Measurements from ENCODE around the gene KCNQ1.

Gene KCNQ1

DNA sequence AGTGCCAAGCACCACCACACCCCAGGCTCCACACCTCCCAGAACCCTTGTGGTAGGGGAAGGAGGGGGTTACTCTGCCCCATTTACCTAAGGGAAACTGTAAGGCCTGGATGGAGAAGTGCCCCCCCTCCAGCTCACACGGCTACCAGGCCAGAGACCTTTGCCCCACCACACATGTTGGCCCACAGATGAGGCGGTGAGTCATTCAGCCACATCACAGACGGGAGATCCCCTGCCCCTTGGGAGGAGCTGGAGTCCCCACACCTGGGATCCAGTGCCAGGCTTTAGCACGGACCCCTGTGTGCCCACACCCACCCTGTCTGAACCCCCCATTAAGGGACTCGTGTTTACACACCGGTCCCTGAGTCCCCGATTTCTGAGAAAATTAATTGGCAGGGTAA, 415.8 kb downstream of the KCNQ1 start:
- DNase-seq, result no peak

DNA sequence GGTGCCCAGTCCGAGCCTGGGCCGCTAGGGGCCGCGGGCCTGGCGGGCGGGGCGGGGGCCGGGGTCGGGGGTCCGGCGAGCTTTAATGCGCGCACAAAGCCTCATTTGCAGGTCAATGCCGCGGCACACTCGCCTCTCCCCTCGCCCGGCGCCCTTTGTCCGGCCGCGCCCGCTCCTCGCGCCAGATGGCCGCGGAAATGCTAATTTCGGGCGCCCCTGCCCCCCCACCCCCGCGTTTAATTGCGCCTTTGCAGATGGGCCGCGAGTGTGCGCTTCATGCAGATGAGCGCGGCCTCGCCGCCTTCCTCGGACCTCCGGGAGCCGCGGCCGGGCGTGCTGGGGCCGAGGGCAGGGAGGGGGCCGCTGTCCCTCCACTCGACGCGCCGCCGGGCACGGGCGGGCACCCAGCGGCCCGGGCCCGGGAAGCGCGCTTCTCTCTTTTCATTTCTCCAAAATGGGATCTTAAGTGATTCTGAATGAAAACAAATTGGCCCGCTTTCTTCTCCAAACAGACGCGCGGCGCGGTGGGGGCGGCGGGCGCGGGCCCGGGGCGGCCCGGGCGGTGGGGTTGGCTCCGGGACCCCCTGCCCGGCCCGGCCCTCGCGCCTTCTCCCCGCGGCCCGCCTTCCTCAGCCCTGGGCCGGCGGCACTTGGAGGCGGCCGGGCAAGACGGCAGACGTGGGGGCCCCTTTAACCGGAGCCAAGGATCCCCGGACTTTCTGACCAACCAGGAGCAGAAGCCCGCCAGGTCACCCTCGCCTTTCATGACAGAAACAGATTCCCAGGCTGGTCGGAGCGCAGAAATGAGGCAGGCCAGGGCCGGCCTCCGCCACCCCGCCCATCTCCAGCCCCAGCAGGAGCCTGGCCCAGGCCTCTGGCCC, 417.8 kb downstream of the KCNQ1 start:
- DNase-seq, result no peak

DNA sequence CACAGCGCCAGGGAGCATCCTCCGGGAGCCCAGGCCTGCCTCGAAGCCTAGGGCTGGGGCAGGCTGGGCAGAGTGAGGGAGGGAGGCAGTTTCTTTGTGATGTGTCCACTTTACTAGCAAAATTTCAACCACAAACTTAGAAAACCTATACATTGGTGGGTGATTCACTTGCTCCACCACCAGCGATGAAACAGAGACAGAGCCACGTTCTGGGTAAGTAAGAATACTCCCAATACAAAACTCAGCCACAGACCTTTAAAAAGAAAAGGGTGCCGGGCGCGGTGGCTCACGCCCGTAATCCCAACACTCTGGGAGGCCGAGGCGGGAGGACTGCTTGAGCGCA, 418.4 kb downstream of the KCNQ1 start:
- no peak for DNase-seq

DNA sequence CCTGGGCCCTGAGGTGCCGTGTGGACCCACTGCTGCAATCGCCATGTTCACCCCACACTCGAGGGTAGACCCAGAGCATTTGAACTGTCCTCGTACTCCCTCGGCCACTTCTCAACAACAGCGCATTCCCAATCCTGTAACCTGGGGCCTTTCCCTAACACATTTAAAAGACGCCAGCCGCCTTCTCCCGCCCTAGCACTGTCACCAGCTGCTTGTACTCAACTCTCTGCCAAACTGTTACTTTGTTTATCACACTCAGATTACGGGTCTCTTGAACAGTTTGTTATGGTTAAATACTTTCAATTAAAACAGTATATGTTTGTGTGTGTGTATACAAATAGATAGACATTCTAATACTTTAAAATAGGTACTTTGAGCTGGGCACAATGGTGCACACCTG, 420.1 kb downstream of the KCNQ1 start:
- DNase-seq, result no peak

DNA sequence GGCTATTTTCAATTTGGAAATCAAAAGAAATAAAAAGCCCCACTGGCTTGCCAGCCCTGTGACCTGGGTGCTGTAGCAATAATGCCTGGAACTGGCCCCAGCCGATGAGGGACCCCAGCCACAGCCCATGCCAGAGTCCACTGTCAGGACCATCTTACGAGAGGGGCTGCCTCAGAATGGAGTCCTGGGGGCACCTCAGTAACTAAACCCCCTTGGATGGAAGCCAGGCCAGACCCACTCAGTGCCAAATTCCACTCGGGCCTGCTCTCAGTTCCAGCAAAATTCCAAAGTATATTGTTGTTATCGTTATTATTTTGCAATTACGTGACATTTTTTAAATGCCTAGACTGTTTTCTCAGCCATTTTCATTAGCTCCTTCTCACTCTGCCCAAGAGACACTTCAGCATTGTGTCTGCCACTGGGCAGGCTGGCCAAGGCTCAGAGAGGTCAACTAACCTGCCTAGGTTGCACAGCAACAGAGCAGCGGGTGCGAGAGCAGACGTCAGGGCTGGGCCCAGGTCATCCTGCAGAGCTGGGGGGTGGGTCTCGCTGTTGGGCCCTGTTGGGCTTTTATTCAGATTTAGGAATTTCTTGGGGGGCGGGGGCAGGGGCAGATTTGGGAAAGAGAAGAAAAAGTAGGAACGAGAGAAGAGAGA, 421.2 kb downstream of the KCNQ1 start:
- DNase-seq, result no peak

DNA sequence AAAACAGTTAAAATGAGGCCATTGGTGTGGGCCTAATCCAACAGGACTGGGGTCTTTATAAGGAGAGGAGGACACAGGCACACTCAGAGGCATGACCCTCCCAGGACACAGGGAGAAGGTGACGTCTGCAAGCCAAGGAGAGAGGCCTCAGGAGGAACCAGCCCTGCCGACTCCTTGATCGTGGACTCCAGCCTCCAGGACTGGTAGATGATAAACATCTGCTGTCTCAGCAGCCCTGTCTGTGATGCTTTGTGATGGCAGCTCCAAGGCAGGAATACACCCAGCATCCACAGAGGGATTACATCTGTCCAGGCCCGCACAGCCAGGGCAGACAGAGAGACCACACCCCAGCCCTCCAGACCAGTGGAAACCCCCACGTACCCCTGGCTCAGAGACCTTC, 422.3 kb downstream of the KCNQ1 start:
- DNase-seq, result no peak

DNA sequence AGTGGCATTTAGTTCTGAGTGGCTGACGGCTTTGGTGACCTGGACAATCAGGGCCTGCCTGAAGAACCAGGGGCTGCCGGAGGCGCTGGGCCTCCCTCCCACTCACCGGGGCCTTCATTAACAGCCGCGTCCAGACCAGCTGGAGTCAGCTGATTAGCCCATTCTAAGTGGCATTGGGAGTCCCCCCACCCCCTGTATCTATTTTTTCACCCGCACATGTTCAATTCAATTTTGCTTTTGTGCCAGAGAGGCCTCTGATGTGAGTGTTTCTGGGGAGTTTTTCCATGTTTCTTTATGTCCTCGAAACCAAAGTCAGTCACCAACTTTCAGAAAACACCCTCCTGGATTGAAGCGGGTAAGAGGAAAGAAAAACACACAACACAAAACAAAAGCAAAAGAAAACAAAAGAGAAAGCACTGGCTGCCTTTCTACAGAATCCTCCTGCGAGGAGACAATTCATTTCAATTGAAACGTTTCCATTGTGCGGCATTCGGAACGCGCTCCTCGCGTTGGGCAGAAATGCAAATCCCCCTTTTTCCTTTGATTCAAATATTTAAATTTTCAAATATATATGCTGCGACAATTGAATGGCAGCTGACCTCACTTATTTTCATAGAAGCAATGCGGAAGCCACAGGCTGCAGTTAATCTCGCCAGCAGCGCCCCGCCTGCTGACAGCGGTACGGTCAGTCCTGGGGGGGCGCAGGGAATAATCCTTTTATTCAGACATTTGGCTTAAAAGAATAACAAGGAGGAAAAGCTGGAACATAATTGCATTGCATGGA, 423.1 kb downstream of the KCNQ1 start:
- DNase-seq, result no peak

DNA sequence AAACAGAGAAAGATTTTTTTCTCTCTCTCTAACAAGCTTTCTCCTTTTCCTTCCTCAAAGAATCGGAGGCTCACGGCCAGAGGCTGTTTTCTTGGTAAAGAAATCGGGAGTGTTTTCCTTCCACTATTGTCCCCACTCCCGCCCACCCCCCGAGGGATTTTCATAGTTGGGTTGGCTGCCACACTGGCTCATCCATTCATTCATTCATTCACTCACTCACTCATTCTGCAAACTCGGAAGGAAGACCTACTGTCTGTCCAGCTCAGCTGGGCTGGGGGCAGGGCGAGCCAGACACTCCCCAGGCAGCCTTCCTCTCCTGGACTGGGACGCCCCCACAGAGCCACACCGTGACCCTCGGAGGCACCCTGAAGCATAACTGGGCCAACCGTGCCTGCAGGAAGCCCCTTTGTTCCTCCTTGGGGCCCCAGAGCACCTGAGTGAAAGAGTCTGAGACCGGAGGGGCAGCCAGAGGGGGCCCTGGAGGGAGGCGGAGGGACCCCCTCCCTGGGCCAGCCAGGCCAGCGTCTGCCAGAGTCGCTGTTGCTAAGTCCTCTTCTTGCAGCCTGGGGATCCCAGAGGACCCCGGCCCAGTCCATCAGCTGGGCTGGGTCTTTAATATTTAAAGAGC, 423.8 kb downstream of the KCNQ1 start:
- no peak for DNase-seq

DNA sequence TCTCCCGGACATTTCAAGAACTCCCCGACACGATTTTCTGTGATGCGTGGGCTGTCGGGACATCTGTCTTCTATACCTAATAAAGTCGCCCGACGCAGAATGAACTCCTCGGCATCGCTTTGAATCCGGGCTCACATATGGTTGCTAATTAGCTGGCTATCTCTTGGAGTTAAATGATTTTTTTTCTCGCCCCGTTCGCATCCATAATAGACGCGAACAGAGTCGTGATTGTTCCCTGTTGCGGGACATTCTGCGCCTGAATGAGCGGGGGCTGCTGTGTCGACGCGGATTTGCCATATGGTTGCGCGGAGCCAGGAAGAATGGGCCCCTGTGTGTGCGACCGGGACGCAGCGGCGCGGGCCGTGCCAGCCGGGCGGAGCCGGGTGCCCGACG, 424.3 kb downstream of the KCNQ1 start:
- DNase-seq, result no peak

DNA sequence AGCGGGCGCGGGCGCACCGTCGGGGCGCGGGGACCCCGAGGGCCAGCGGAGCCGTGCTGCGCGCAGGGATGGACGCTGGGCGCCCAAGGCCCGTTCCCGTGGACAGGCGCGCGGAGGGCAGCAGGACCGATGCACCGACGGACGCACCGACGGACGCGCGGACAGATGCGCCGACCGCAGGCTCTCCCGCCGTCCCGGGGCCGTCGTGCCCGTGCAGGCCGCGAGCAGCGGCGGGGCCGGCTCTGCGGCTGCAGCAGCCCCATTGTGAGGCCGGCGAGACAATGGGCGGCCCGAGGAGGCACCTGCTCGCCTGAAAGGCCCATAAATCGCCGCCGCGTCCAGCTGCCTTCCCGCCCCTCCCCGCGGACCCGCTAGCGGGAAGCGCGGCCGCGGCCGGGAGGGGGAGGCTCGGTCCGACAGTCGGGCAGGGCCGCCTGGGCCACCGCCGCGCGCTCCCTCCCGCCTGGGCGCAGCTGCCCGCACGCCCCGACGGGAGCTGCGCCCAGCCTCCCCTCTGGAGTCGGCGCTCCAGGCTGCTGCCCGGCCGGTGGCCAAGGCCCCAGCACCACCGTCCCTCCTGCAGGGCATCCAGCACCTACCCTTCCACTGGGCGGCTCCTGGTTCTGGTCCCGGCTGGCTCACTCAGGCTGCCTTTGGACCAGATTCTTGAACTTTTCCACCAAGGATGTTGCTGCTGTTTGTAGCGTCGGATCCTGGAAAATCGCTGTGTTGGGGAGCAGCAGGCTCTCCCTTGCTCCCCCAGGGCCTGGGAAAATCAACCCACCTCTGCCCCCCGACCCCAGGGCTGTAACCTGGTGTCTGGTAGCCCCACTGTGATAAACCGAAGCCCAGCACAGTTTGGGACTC, 425.0 kb downstream of the KCNQ1 start:
- no peak for DNase-seq

DNA sequence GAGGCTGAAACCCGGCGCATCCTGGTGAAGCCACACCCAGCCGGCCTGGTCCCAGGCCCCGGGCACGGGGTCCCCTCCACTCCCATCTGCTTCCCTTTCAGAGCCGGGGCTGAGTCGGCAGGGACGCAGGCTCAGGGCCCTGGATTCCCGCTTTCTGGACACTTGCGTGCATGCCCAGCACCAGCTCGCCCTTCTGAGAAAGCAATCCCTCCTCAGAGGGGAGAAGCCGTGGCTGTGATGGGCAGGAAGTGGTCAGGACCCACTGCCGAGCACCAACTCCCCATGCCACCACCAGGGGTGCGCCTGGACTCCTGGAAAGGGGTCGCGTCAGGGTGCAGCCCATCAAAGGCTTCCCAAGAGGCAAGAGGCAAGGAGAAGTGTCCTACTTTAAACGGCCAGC, 425.7 kb downstream of the KCNQ1 start:
- DNase-seq, result no peak

DNA sequence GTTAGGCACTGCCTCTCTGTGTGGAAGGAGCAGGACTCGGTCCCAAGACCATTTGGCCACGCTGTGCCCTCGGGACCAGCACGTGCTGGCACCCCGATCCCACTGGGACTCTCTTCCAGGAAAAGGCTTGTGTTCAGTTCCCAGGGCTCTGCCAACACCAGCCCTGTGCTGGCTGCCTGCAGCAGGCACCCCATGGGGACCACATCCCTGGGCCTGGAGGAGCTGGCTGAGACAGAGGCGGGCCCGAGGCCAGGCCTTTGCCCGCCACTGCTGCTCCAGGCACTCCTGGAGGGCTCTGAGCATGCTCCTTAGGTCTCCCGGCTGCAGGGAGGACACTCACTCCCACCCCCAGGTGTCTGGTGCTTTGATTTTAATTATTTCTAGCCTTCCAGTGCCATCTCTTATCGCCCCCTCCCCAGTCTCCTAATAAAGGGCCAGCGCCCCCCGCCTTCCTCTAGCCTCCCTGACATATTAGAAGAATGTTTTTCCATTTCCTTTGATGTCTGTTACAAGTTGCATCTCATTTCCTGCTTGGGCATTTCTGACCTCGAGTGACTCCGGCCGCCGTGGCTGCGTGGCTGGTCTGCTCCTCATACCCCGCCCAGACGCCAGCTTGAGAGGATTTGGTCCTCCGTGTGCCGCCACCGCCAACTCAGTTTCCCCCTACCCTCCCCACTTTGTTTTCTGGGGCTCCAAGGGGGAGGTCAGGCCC, 426.3 kb downstream of the KCNQ1 start:
- no peak for DNase-seq

DNA sequence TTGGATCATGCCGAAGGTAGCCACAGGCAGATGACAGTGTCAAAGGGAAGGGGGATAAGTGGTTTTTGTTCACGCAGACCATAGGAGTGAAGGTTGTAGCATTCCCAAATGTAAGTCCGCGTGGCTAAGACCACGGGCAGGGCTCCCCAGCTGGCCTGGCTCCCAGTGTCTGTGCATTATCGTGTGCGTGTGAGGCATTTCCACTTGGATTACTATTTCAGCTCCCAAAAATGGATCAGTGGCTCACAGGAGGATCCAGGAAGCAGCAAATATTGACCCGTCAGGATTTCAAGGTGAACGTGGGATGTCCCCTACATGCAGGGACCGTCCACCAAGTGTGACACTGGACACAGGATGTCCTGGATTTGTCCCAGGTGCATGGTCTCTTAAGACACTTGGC, 430.2 kb downstream of the KCNQ1 start:
- no peak for DNase-seq

DNA sequence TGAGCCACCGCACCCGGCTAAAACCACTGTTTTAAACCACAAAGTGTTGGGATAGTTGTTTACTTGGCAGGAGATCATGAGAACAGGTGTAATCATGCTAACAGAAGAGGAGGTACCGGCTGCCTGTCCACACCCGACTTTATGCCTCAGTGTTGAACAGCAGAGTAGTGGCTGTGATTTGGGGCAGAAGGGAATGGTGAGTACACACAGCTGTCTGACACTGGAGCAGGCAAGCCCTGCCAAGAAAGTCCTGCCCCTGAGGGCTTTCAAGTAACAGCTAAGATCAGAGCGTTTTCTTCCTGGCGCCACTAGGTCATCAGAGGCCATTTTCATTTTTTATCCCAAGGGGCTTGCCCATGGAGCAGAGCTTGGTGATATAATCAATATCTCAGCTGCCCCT, 432.7 kb downstream of the KCNQ1 start:
- no peak for DNase-seq

DNA sequence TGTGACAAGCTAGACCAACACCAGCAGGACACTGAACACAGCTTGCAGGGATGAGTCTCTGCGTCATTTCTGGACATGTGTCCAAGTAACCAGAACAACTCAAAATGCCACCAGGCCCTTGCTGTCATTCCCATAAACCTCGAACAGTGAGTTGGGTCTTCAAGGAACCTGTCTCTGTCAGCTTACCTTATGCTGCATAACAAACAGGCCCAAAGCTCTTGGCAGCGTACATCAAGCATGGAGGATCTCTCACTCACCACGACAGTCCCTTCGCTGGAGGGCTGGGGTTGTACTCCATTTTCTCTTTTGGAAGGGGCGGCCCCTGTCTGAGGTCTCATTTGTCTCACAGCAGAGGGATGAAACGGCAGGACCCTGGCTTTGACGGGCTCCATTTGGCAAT, 434.0 kb downstream of the KCNQ1 start:
- DNase-seq, result no peak

DNA sequence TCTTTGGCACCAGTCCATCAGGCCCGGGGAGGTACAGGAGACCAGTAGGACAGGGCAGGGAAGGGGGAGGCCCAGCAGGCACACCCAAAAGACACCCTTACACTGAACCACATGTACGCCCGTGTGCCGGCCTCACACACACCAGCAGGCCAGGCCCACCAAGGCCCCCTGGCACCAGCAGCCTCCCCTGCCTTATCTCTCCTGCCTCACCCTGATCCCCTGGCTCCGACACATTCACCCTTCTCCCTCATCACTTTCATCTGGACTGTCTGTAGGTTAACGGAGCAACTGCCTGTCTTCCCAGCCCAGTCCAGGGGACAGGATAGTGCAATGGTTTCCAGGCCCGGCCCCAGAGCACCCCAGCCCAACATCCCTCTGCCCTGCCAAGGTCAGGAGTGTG, 435.8 kb downstream of the KCNQ1 start:
- DNase-seq, result no peak

DNA sequence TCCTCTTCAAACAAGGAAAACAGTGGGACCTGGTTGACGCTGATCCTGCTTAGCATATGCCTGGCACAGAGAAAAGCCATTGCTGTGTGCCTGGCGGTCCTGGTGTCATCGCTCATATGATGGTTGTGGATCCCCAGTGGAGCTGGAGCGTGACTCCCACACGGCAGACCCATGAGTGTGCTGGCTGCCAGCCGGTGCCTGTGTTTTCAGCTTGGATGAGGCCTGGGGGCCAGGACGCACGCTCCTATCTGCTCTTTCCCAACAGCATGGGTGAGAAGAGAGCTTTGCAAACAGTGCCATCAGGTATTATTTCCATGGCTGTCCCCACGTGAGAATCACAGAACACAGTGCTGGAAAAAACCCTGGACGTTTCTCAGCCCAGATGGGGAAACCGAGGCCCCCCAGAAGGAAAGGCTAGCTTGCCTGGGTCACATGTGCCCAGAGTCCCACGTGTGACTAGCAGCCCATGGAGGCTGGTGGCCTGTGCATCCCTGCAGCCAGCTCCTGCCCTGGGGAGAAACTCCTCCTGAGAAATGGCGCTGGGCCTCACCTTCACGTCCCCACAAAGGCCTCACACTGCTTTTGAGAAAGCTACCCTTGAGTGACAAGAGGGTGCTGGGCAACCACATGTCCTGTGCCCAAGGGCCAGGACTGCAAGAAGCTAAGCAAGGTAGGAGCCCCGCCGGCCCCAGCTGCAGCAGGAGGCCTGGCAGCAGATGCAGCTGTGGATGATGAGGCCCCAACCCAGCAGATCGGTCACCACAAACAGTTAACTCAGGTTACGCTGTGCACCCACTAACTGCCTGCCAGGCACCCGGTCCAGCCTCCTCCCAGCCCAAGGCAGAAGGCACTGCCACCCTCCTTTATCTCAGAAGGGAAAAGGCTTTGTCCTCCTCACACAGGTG, 436.5 kb downstream of the KCNQ1 start:
- DNase-seq, result no peak

DNA sequence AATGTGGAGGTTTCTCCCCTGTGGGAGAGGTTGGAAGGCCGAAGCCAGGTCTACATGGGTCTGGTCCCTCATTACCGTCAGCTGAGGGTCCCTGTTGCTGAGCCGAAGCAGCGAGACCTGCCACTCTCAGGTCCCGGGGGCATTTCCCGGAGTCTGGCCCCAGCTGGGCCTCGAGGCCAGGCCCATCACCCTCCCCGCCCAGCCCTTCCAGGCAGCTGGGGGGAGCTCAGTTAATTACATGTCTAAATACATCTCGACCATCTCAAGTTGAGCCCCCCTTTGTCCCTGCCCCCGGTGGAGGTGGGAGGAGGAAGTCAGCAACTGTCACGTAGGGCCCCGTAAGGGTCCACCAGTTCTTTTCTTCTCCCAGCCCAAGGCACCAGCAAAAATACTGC, 437.2 kb downstream of the KCNQ1 start:
- DNase-seq, result no peak

DNA sequence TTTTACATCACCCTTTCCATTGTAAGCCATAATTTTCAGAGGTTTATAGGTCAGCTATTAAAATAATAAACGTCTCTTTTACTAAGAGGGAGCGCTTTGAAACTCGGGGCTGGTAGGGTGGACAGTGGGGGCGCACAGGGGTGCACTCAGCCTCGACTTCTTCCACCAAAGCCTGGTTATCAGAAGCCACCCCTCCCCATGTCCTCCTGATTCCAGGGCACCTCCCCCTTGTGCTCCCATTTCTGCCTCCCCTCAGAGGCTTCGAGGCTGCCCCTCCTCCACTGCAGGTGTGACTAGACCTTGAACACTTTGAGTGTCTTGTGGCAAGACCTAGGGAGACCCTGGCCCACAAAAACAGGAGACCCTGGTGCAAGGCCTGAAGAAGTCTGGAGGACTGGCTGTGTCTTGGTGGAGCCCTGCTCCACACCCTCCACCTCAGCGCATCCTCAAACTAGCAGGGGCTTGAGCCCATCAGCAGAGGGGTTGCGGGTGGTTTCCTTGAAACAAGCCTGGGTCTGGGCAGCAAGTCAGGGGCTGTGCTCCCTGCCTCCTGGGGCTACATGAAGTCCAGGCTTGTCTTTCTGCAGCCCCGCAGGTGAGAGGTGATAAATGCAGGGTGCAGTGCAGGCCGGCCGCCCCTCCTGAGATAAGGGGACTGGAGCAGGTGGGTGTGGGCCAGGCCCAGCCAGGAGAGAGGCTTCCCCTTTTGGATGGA, 437.7 kb downstream of the KCNQ1 start:
- no peak for DNase-seq

DNA sequence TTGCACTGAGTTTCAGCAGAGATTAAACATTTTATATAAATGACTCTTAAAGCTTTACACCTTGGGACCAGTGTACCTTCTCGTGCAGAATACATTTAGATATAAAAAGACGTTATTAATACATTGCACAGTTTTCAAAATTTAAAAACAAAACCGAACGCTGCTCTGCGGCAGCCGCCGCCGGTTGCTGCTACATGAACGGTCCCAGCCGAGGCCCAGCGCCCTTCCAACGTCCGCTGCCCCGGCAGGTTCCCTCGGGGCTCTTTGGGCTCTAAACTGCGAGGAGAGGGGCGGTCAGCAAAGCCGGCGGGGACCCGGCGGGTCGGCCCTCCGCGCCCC, 438.8 kb downstream of the KCNQ1 start:
- DNase-seq, result no peak

Data from DMS153 (cell line).